IPS-18a (cell line): Measurements from ENCODE around the gene GNAT2.

Experiments used
- H3K27ac ChIP-seq: one replicate; pipeline ENCODE4 v1.5.1; 2013; ENCODE audit warnings: low read length
- H3K27me3 ChIP-seq: one replicate; pipeline ENCODE4 v1.6.1; 2013; ENCODE audit warnings: mild to moderate bottlenecking, low read length; ENCODE audit not compliant: control insufficient read depth, insufficient read depth
- H3K36me3 ChIP-seq: one replicate; pipeline ENCODE4 v1.6.1; 2013; ENCODE audit warnings: low read depth, low read length; ENCODE audit not compliant: control insufficient read depth
- H3K4me1 ChIP-seq: one replicate; pipeline ENCODE4 v1.6.1; 2013; ENCODE audit warnings: low read depth, low read length; ENCODE audit not compliant: control insufficient read depth
- H3K4me3 ChIP-seq: one replicate; pipeline ENCODE4 v1.5.1; 2013; ENCODE audit warnings: low read length
- H3K9ac ChIP-seq: one replicate; pipeline ENCODE4 v1.6.1; 2013; ENCODE audit warnings: mild to moderate bottlenecking, low read length, moderate library complexity
- H3K9me3 ChIP-seq: one replicate; pipeline ENCODE4 v1.6.1; 2013; ENCODE audit warnings: low read depth, low read length; ENCODE audit not compliant: control insufficient read depth

GNAT2 gene

GRCh38 chr1:109564194-109564878, 55.1 kb downstream of the GNAT2 start:
- peak overlapping the region; percentile 34 for H3K4me3 ChIP-seq
- H3K27ac ChIP-seq = peak overlapping the region; percentile 44
- H3K9me3 ChIP-seq = no peaks in the 10 kb centered on the region
- peaks cover 35% of the 10 kb centered on the region for H3K4me1 ChIP-seq
- no peaks in the 10 kb centered on the region for H3K27me3 ChIP-seq
- no peaks in the 10 kb centered on the region for H3K36me3 ChIP-seq
- H3K9ac ChIP-seq = peak overlapping the region; percentile 59

- Histone ChIP-seq H3K27me3 (no peaks in the 10 kb centered on the region), H3K4me1 (peaks cover 25% of the 10 kb centered on the region), H3K9me3 (no peaks in the 10 kb centered on the region), H3K4me3 (no peak overlapping the region), H3K9ac (no peak overlapping the region), H3K27ac (no peak overlapping the region), H3K36me3 (no peaks in the 10 kb centered on the region)
These were observed 59.4 kb downstream of the GNAT2 start for GRCh38 chr1:109559995-109560394.

- Histone ChIP-seq H3K9ac (no peak overlapping the region), H3K4me3 (no peak overlapping the region)
These were observed 61.9 kb downstream of the GNAT2 start for GRCh38 chr1:109557520-109557919.

GRCh38 chr1:109556563-109556962, 62.9 kb downstream of the GNAT2 start:
- no peak overlapping the region for H3K4me3 ChIP-seq
- H3K27ac ChIP-seq = no peak overlapping the region
- H3K27me3 ChIP-seq = no peaks in the 10 kb centered on the region
- H3K9me3 ChIP-seq = no peaks in the 10 kb centered on the region
- no peak overlapping the region for H3K9ac ChIP-seq
- no peaks in the 10 kb centered on the region for H3K36me3 ChIP-seq
- H3K4me1 ChIP-seq = no peaks in the 10 kb centered on the region

More at GRCh38 chr1:109557520-109557919, 61.9 kb downstream of the GNAT2 start:
- Histone ChIP-seq H3K36me3 (no peaks in the 10 kb centered on the region), H3K27me3 (no peaks in the 10 kb centered on the region), H3K9me3 (no peaks in the 10 kb centered on the region), H3K4me1 (peaks cover 3% of the 10 kb centered on the region), H3K27ac (no peak overlapping the region)
